GM23248 (cell line): ENCODE measurements around the gene NIN.

Source experiments
- EZH2 ChIP-seq: fragments of 200-600 bp; sonication (generic); IDR thresholded peaks from 2 replicates; pipeline ENCODE4 v1.6.1; 2018; ENCODE audit warnings: antibody characterized with exemption, mild to moderate bottlenecking; ENCODE audit not compliant: insufficient read depth, poor library complexity, severe bottlenecking
- EZH2phosphoT487 ChIP-seq: fragments of 200-600 bp; sonication (generic); IDR thresholded peaks from 2 replicates; pipeline ENCODE4 v1.6.1; 2018; ENCODE audit warnings: antibody characterized with exemption, moderate library complexity, mild to moderate bottlenecking, low read depth; ENCODE audit not compliant: insufficient read depth

- TF ChIP-seq EZH2: no peak
- TF ChIP-seq EZH2phosphoT487: no peak
These were observed 151.3 kb downstream of the NIN start for GRCh38 chr14:50679674-50680073.
